Ectodermal cell (in vitro differentiated cells): ENCODE results near the gene ANAPC2.

Source experiments
- H3K27ac ChIP-seq: 2 replicates; pipeline ENCODE4 v1.7.0; 2013; ENCODE audit warnings: mild to moderate bottlenecking, low read depth, low read length; ENCODE audit not compliant: insufficient read depth, poor library complexity, severe bottlenecking
- H3K27me3 ChIP-seq: 2 replicates; pipeline ENCODE4 v1.7.0; 2013; ENCODE audit warnings: mild to moderate bottlenecking, low read length; ENCODE audit not compliant: insufficient read depth, control insufficient read depth, poor library complexity, severe bottlenecking
- H3K36me3 ChIP-seq: one replicate; pipeline ENCODE4 v1.7.0; 2013; ENCODE audit warnings: low read length; ENCODE audit not compliant: control insufficient read depth, insufficient read depth
- H3K4me1 ChIP-seq: one replicate; pipeline ENCODE4 v1.7.0; 2013; ENCODE audit warnings: low read length; ENCODE audit not compliant: control insufficient read depth, insufficient read depth
- H3K4me3 ChIP-seq: 2 replicates; pipeline ENCODE4 v1.7.0; 2013; ENCODE audit warnings: low read depth, low read length, control low read depth; ENCODE audit not compliant: insufficient read depth
- H3K9me3 ChIP-seq: 2 replicates; pipeline ENCODE4 v1.7.0; 2013; ENCODE audit warnings: mild to moderate bottlenecking, low read length, moderate library complexity; ENCODE audit not compliant: control insufficient read depth
- WGBS, 2 experiments: methylation state at CpG; one replicate each; pipeline ENCODE4 v1.1.7; 2013; ENCODE audit warnings: missing lambda C conversion rate in 2 of 2; 5-methylcytosine and 5-hydroxymethylcytosine counted together

Gene ANAPC2

GRCh38 chr9:137198051-137198901 lies 9.9 kb upstream of the ANAPC2 start:
- Histone ChIP-seq H3K4me3 (no peak overlapping the region), H3K27ac (no peak overlapping the region)

GRCh38 chr9:137195525-137196220 lies 7.3 kb upstream of the ANAPC2 start:
- H3K27ac ChIP-seq: no peak overlapping the region
- no peaks in the 10 kb centered on the region for H3K36me3 ChIP-seq
- no peaks in the 10 kb centered on the region for H3K9me3 ChIP-seq
- H3K4me1 ChIP-seq: peaks cover 17% of the 10 kb centered on the region
- 94% methylated on average over 21 of the region's 21 CpGs for WGBS, 2 experiments
- no peak overlapping the region for H3K4me3 ChIP-seq
- H3K27me3 ChIP-seq: peaks cover 12% of the 10 kb centered on the region

More at GRCh38 chr9:137198051-137198901, 9.9 kb upstream of the ANAPC2 start:
- Histone ChIP-seq H3K36me3 (no peaks in the 10 kb centered on the region), H3K4me1 (peaks cover 25% of the 10 kb centered on the region), H3K27me3 (peaks cover 12% of the 10 kb centered on the region), H3K9me3 (no peaks in the 10 kb centered on the region)
- 89 to 90% methylated on average over 19 of the region's 19 CpGs for WGBS, 2 experiments

DNA sequence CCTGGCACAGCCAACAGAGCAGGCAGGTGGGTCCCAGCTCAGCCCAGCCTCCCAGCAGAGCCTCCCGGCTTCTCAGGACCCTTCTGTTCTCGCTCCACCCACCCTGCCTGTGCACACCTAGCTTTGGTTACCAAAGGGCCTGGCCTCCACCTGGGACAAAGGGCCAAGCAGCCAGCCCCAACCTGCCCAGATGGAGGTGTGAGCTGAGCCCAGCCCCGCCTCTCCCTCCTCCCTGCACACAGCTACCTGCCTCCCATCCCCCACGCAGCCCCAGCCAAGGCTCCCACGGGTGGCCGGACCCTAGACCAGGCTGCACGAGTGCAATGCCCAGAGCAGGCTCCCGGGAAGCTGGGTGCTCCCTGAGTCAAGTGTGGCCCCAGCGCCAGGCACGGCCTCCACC lies 6.5 kb upstream of the ANAPC2 start:
- H3K4me1 ChIP-seq: peaks cover 17% of the 10 kb centered on the region
- 87 to 89% methylated on average over 10 of the region's 10 CpGs for WGBS, 2 experiments

DNA sequence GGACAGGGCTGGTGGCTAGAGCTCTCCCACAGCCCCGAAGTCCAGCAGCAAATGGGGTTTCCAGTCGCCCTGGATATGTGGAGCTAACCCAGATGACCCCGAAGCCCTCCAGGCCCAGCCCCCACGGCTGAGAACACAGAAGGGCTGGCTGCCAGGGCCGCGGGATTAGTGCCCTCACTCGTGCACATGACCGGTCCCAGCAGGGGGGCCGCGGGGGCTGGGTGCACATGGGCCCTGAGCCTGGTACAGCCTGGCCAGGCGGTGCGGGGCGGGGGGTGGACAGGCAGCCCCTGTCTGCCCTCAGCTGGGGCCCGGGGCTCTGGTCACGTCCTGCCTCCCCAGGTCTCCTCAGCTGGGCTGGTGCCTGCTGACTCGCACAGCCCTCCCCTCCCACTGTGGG lies 6.0 kb upstream of the ANAPC2 start:
- Histone ChIP-seq H3K36me3 (no peaks in the 10 kb centered on the region), H3K27ac (no peak overlapping the region), H3K4me3 (no peak overlapping the region), H3K9me3 (no peaks in the 10 kb centered on the region), H3K4me1 (peaks cover 21% of the 10 kb centered on the region), H3K27me3 (peaks cover 6% of the 10 kb centered on the region)
- 82 to 84% methylated on average over 16 of the region's 16 CpGs for WGBS, 2 experiments

More for the DNA sequence above, 6.5 kb upstream of the ANAPC2 start:
- Histone ChIP-seq H3K27me3 (peaks cover 11% of the 10 kb centered on the region), H3K9me3 (no peaks in the 10 kb centered on the region), H3K4me3 (no peak overlapping the region), H3K36me3 (no peaks in the 10 kb centered on the region), H3K27ac (no peak overlapping the region)

DNA sequence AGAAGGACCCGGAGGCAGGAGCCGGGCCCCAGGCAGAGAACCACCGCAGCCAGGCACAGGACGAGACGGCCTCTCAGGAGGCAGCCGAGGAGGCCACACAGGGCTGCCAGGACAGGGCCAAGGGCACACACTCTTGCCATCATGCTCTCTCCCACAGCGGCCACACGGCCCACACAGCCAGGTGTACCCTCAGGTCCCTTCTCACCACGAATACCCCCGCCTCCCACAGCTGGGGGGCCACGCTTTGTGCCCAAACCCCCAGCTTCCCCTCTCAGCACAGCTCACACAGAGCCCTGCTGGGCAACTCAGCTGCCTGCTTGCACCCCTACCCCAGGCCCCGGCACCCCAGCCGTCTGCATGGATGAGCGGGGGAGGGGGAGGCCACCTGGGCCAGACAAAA lies 5.4 kb upstream of the ANAPC2 start:
- H3K4me3 ChIP-seq: no peak overlapping the region
- WGBS, 2 experiments: 90 to 91% methylated on average over 14 of the region's 14 CpGs
- no peak overlapping the region for H3K27ac ChIP-seq

GRCh38 chr9:137192859-137193258 lies 4.5 kb upstream of the ANAPC2 start:
- no peaks in the 10 kb centered on the region for H3K9me3 ChIP-seq
- no peak overlapping the region for H3K27ac ChIP-seq
- H3K4me1 ChIP-seq: peaks cover 13% of the 10 kb centered on the region
- no peaks in the 10 kb centered on the region for H3K36me3 ChIP-seq
- 83 to 86% methylated on average over 2 of the region's 2 CpGs for WGBS, 2 experiments
- H3K27me3 ChIP-seq: no peaks in the 10 kb centered on the region
- H3K4me3 ChIP-seq: no peak overlapping the region

More for the DNA sequence above, 5.4 kb upstream of the ANAPC2 start:
- peaks cover 16% of the 10 kb centered on the region for H3K4me1 ChIP-seq
- H3K36me3 ChIP-seq: no peaks in the 10 kb centered on the region
- no peaks in the 10 kb centered on the region for H3K27me3 ChIP-seq
- no peaks in the 10 kb centered on the region for H3K9me3 ChIP-seq

- Histone ChIP-seq H3K36me3 (no peaks in the 10 kb centered on the region), H3K4me3 (no peak overlapping the region), H3K27ac (no peak overlapping the region), H3K4me1 (peaks cover 13% of the 10 kb centered on the region), H3K9me3 (no peaks in the 10 kb centered on the region), H3K27me3 (no peaks in the 10 kb centered on the region)
- 93% methylated on average over 10 of the region's 10 CpGs for WGBS, 2 experiments
Observed at GRCh38 chr9:137192448-137192780, 4.1 kb upstream of the ANAPC2 start.

- no peaks in the 10 kb centered on the region for H3K27me3 ChIP-seq
- H3K27ac ChIP-seq: no peak overlapping the region
- WGBS, 2 experiments: 94% methylated on average over 22 of the region's 22 CpGs
- H3K36me3 ChIP-seq: no peaks in the 10 kb centered on the region
- peaks cover 18% of the 10 kb centered on the region for H3K4me1 ChIP-seq
- H3K9me3 ChIP-seq: no peaks in the 10 kb centered on the region
- no peak overlapping the region for H3K4me3 ChIP-seq
Observed at GRCh38 chr9:137191691-137192447, 3.5 kb upstream of the ANAPC2 start.

DNA sequence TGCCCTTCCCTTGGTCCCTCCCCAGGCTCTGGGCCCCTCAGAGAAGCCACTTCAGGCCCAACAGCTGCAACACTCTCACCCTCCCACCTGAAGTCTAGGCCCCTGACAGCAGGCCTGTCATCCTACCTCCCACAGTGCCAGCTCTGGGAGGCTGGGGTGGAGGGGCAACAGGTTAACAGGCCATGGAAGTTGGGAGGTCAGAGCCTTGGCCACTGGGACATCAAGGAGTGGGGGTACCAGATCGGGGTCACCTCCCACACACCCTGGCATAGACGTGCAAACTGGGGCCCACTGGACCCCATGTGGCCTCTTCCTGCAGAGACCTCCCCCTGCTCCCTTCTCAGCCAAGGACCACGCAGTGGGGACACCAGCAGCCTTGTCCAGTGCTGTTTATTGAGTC lies 2.9 kb upstream of the ANAPC2 start:
- H3K36me3 ChIP-seq: no peaks in the 10 kb centered on the region
- 89 to 90% methylated on average over 3 of the region's 3 CpGs for WGBS, 2 experiments

DNA sequence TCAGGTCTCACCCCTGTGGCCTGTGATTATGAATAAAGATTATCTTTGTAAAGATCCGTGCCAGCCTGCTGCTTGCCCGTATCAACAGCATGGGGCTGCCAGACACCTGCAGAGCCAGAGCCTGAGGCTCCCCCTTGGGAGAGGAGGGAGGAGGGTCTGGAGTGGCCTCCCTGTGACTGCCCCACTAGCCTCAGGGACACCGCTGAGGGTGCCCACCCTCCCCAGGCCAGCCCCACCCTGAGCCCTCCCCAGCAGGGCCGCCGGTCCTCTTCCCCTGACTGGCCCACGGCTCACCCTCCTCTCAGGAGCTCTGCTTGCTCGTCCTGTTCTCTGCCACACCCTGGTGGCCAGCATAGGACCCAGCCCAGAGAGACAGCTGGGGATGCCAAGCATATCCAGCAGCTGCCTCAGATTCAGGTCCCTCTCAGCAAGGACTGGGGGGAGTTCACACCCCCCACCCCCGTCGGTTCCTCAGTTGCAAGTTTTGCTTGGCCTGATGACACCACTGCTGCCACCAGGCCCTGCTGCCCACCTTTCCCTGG lies 2.0 kb upstream of the ANAPC2 start:
- 89 to 91% methylated on average over 9 of the region's 9 CpGs for WGBS, 2 experiments
- H3K36me3 ChIP-seq: no peaks in the 10 kb centered on the region
- H3K9me3 ChIP-seq: no peaks in the 10 kb centered on the region
- no peak overlapping the region for H3K27ac ChIP-seq
- H3K4me3 ChIP-seq: no peak overlapping the region
- peaks cover 18% of the 10 kb centered on the region for H3K4me1 ChIP-seq
- H3K27me3 ChIP-seq: no peaks in the 10 kb centered on the region

More for the DNA sequence above, 2.9 kb upstream of the ANAPC2 start:
- Histone ChIP-seq H3K4me3 (no peak overlapping the region), H3K27me3 (no peaks in the 10 kb centered on the region), H3K9me3 (no peaks in the 10 kb centered on the region), H3K27ac (no peak overlapping the region), H3K4me1 (peaks cover 18% of the 10 kb centered on the region)
